Fibroblast of mammary gland (primary cell): Measurements from ENCODE around the gene LGI4.

Experiments used
- DNase-seq: peaks from one replicate; pipeline ENCODE4 v3.0.0-alpha.2; 2010; ENCODE audit warnings: low read depth
- H3K4me3 ChIP-seq: 2 replicates; pipeline ENCODE4 v1.5.1; 2011; ENCODE audit warnings: low read depth, mild to moderate bottlenecking, low read length, moderate library complexity; ENCODE audit not compliant: control insufficient read depth
- TF ChIP-seq, protein P1 (sequence below): conservative IDR thresholded peaks from 2 replicates; pipeline ENCODE4 v1.5.1; 2011; ENCODE audit warnings: low read depth, low read length, inconsistent platforms; ENCODE audit not compliant: control insufficient read depth, insufficient read depth

LGI4 gene

DNA sequence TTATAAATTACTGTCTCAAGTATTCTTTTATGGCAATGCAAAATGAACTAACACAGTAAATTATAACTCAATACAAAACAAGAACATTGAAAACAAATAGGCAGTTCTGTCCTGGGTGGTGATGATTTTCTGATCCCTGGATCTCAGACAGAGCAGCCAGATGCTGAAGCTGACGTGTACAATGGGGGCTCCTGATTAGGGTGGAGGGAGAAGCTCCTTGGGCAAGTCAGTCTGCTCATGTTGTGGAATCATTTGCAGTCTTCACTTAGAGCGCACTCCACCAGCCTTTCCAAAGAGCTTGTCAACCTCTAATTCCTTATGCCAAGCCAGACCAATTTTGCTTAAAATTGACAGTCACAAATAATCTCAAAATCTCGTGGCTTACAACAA lies 41.3 kb upstream of the LGI4 start:
- DNase-seq = no peak
- TF ChIP-seq, protein P1, sequence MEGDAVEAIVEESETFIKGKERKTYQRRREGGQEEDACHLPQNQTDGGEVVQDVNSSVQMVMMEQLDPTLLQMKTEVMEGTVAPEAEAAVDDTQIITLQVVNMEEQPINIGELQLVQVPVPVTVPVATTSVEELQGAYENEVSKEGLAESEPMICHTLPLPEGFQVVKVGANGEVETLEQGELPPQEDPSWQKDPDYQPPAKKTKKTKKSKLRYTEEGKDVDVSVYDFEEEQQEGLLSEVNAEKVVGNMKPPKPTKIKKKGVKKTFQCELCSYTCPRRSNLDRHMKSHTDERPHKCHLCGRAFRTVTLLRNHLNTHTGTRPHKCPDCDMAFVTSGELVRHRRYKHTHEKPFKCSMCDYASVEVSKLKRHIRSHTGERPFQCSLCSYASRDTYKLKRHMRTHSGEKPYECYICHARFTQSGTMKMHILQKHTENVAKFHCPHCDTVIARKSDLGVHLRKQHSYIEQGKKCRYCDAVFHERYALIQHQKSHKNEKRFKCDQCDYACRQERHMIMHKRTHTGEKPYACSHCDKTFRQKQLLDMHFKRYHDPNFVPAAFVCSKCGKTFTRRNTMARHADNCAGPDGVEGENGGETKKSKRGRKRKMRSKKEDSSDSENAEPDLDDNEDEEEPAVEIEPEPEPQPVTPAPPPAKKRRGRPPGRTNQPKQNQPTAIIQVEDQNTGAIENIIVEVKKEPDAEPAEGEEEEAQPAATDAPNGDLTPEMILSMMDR = no peak

DNA sequence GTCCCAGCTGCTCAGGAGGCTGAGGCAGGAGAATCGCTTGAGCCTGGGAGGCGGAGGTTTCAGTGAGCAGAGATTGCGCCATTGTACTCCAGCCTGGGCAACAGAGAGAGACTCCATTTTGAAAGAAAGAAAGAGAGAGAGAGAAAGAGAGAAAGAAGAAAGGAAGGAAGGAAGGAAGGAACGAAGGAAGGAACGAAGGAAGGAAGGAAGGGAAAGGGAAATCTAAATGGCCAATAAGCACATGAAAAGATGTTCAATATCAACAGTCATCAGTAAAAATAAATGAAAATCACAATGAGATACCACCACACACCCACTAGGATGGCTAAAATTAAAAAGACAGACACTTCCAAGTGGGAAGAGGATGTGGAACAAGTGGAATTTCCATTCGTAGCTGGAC lies 39.4 kb upstream of the LGI4 start:
- no peak overlapping the region for H3K4me3 ChIP-seq
- no peak for DNase-seq
- TF ChIP-seq, protein P1 = no peak

More for the DNA sequence above, 41.3 kb upstream of the LGI4 start:
- no peak overlapping the region for H3K4me3 ChIP-seq

DNA sequence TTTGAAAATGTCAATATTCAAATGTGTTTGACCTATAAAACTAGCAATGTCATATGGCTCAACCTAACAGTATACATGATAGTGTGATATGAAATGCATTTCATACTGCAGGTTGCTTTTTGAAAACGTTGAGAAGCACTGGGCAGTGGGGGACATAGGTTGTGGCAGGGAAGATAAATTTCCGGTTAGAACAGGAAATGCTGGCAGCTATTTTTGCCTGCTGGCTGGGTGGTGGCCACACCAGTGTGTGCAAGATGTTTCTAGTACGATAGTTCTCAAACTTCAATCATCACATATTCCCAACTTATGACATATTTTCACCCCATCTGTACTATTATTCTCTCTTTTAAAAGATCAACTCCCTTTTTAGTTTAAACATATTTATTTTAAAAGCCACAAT lies 36.9 kb upstream of the LGI4 start:
- TF ChIP-seq, protein P1 = no peak
- no peak overlapping the region for H3K4me3 ChIP-seq
- DNase-seq = no peak

DNA sequence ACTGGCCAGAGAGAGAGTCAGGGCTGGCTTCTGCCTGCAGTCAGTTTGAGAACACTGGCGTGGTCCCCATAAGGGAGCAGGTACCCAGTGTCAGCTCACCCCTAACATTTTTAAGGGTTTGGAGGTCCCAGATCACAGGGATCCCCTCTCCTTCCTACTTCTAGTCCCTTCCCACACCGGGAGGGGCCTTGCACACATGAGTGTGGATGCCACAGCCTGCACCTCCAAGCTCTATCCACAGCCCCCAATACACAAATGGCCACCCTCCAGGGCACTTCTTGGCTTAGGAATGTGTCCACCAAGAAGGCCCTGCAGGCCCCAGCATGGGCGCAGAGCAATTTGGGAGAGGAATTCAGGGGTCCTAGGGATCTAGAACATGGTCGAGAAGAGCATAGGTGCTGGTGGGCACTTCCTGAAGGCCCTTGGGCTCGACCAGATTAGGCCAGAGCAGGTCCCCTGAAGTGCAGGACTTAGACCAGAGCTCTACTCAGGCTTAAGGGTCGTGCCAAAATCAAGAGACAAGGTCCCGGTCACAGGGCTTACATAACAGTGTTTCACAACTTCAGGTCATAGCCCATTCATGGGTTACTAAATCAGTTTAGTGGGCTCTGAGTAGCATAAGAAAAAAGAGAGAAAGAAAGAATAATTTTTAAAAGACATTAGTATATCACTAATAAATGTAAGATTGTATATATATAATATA lies 35.7 kb upstream of the LGI4 start:
- DNase-seq = peak; percentile 18
- TF ChIP-seq, protein P1 = no peak

DNA sequence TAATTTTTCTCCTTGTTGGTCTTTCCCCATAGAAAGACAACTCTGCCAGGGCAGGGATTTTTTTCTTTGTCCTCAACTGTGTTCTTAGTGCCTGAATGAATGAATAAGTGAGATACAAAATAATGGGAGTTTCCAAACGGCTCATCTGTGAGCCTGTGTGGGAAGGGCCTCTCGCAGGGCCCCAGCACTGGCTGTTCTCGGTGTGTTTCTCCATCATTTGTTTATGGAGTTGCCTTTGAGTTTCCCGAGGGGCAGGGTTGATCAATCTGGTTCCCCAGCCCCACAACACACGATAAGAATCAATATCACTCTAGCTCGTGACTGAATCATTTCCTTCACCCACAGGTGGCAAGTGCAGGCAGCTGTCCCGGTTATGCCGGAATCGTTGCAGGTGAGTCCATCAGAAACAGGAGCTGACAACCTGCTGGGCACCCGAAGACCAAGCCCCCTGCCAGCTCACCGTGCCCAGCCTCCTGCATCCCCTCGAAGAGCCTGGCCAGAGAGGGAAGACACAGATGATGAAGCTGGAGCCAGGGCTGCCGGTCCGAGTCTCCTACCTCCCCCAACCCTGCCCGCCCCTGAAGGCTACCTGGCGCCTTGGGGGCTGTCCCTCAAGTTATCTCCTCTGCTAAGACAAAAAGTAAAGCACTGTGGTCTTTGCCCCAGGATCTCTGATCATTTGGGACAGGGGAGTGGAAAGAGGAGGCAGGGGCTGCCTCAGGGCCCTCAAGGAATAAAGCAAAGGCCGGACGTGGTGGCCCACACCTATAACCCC lies 34.5 kb upstream of the LGI4 start:
- TF ChIP-seq, protein P1 = no peak
- no peak for DNase-seq
- no peak overlapping the region for H3K4me3 ChIP-seq

More for the DNA sequence above, 35.7 kb upstream of the LGI4 start:
- H3K4me3 ChIP-seq = no peak overlapping the region

DNA sequence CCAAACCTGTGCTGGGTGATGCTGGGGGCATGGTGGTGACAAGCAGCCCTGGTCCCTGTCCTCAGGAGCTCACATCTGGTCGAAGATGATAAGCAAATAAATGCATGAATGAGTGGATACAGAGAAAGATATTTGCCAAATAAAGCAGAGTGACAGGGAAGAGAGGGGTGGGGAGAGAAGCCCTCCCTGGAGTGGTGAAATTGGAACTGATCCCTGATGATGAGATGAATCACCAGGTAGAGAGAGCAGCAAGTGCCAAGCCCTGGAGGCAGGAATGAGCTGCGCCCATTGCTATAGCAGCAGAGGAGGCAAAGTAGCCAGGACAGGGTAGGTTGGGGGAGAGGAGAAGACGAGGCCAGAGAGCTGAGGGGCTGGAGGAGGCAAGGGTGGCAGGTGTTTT lies 33.3 kb upstream of the LGI4 start:
- TF ChIP-seq, protein P1 = peak; percentile 9
- no peak overlapping the region for H3K4me3 ChIP-seq
- DNase-seq = peak; percentile 23
